ENCODE measurements around the gene LRRC49. TPM values are rescaled to one million over a fixed set of nuclear protein-coding genes. Genes with fewer than 3 reads are reported as not detected.

The LRRC49 gene
- total and polyA plus RNA-seq, 4 donors = 3.0 to 24.3 (median 7.4) TPM

GRCh38 chr15:71048913-71049675, 156.5 kb downstream of the LRRC49 start:
- 72 to 84% methylated on average over 2 of the region's 2 CpGs for WGBS, 2 donors
- no peak overlapping the region for H3K27ac ChIP-seq (ENCODE audit: low read depth in 1 of 2, low read length in 1 of 2)
- H3K9me3 ChIP-seq (ENCODE audit: control insufficient read depth in 4 of 4, insufficient read depth in 3 of 4, low read length in 3 of 4) = no peaks in the 10 kb centered on the region
- H3K27me3 ChIP-seq (ENCODE audit: control insufficient read depth in 3 of 3, insufficient read depth in 3 of 3, low read length in 2 of 3) = no peaks in the 10 kb centered on the region
- no peak overlapping the region for H3K9ac ChIP-seq (ENCODE audit: insufficient read depth in 1 of 2, low read length in 2 of 2)
- ATAC-seq (ENCODE audit: insufficient read depth, low FRiP score) (no peak), DNase-seq (no peak)
- peaks cover 0 to 7% (median 0%) of the 10 kb centered on the region in 4 donors for H3K36me3 ChIP-seq (ENCODE audit: control insufficient read depth in 4 of 4, insufficient read depth in 4 of 4, low read length in 4 of 4)
- TF ChIP-seq CTCF (IDR thresholded peaks at IDR 0.05; ENCODE audit: control extremely low read depth, extremely low read depth) = no peak
- H3K4me3 ChIP-seq = no peak overlapping the region
- H3K4me1 ChIP-seq (ENCODE audit: control insufficient read depth in 5 of 5, insufficient read depth in 5 of 5, low read length in 5 of 5) = peaks cover 0 to 7% (median 1%) of the 10 kb centered on the region in 5 donors

GRCh38 chr15:71049706-71050422, 157.2 kb downstream of the LRRC49 start:
- ATAC-seq (ENCODE audit: insufficient read depth, low FRiP score) (no peak), DNase-seq (no peak)
- no peak overlapping the region for H3K9ac ChIP-seq (ENCODE audit: insufficient read depth in 1 of 2, low read length in 2 of 2)
- peaks cover 0 to 9% (median 4%) of the 10 kb centered on the region in 5 donors for H3K4me1 ChIP-seq (ENCODE audit: control insufficient read depth in 5 of 5, insufficient read depth in 5 of 5, low read length in 5 of 5)
- no peaks in the 10 kb centered on the region for H3K9me3 ChIP-seq (ENCODE audit: control insufficient read depth in 4 of 4, insufficient read depth in 3 of 4, low read length in 3 of 4)
- no peak overlapping the region for H3K27ac ChIP-seq (ENCODE audit: low read depth in 1 of 2, low read length in 1 of 2)
- H3K36me3 ChIP-seq (ENCODE audit: control insufficient read depth in 4 of 4, insufficient read depth in 4 of 4, low read length in 4 of 4) = peaks cover 0 to 7% (median 0%) of the 10 kb centered on the region in 4 donors
- H3K4me3 ChIP-seq = no peak overlapping the region
- H3K27me3 ChIP-seq (ENCODE audit: control insufficient read depth in 3 of 3, insufficient read depth in 3 of 3, low read length in 2 of 3) = no peaks in the 10 kb centered on the region
- 92% methylated on average over 3 of the region's 3 CpGs for WGBS, 2 donors
- TF ChIP-seq CTCF (IDR thresholded peaks at IDR 0.05; ENCODE audit: control extremely low read depth, extremely low read depth) = no peak

GRCh38 chr15:71050461-71050860, 157.8 kb downstream of the LRRC49 start:
- Histone ChIP-seq H3K4me3 (no peak overlapping the region), H3K27ac (ENCODE audit: low read depth in 1 of 2, low read length in 1 of 2) (no peak overlapping the region), H3K4me1 (ENCODE audit: control insufficient read depth in 5 of 5, insufficient read depth in 5 of 5, low read length in 5 of 5) (peaks cover 0 to 9% (median 4%) of the 10 kb centered on the region in 5 donors), H3K9ac (ENCODE audit: insufficient read depth in 1 of 2, low read length in 2 of 2) (no peak overlapping the region), H3K36me3 (ENCODE audit: control insufficient read depth in 4 of 4, insufficient read depth in 4 of 4, low read length in 4 of 4) (peaks cover 0 to 7% (median 0%) of the 10 kb centered on the region in 4 donors), H3K27me3 (ENCODE audit: control insufficient read depth in 3 of 3, insufficient read depth in 3 of 3, low read length in 2 of 3) (no peaks in the 10 kb centered on the region), H3K9me3 (ENCODE audit: control insufficient read depth in 4 of 4, insufficient read depth in 3 of 4, low read length in 3 of 4) (no peaks in the 10 kb centered on the region)
- ATAC-seq (ENCODE audit: insufficient read depth, low FRiP score) (no peak), DNase-seq (no peak)
- 71 to 96% methylated on average over 4 of the region's 4 CpGs for WGBS, 2 donors
- TF ChIP-seq CTCF (IDR thresholded peaks at IDR 0.05; ENCODE audit: control extremely low read depth, extremely low read depth) = no peak

Measured in lung (tissue), 12 donors.